HL-60 (cell line): ENCODE results near the gene TAF3.

ENCODE experiments used
- GABPA ChIP-seq: IDR thresholded peaks from 2 replicates; pipeline ENCODE4 v1.6.1; 2012; ENCODE audit warnings: low read depth
- POLR2AphosphoS5 ChIP-seq: IDR thresholded peaks from 2 replicates; pipeline ENCODE4 v1.6.1; 2012; ENCODE audit warnings: low read depth
- TF ChIP-seq, protein P1 (sequence below): IDR thresholded peaks from one replicate; pipeline ENCODE4 v1.5.1; 2011; ENCODE audit warnings: low read length, control low read depth, inconsistent platforms; ENCODE audit not compliant: insufficient read depth
- TF ChIP-seq, protein P2 (sequence below): IDR thresholded peaks from 2 replicates; pipeline ENCODE4 v1.6.1; 2012; ENCODE audit warnings: low read depth; ENCODE audit not compliant: insufficient replicate concordance

DNA sequence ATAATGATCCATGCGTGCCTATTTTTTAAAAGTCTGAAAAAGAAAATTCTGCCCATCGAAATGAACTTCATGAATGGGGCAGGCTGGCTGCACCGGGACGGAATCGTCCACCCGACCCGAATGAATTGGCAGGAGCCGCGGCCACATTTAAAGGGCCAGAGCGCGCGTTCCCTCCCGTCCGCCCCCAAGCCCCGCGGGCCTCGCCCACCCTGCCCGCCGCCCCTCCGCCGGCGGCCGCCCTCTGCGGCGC lies 235.9 kb downstream of the TAF3 start:
- TF ChIP-seq, protein P1, sequence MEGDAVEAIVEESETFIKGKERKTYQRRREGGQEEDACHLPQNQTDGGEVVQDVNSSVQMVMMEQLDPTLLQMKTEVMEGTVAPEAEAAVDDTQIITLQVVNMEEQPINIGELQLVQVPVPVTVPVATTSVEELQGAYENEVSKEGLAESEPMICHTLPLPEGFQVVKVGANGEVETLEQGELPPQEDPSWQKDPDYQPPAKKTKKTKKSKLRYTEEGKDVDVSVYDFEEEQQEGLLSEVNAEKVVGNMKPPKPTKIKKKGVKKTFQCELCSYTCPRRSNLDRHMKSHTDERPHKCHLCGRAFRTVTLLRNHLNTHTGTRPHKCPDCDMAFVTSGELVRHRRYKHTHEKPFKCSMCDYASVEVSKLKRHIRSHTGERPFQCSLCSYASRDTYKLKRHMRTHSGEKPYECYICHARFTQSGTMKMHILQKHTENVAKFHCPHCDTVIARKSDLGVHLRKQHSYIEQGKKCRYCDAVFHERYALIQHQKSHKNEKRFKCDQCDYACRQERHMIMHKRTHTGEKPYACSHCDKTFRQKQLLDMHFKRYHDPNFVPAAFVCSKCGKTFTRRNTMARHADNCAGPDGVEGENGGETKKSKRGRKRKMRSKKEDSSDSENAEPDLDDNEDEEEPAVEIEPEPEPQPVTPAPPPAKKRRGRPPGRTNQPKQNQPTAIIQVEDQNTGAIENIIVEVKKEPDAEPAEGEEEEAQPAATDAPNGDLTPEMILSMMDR, result no peak
- TF ChIP-seq POLR2AphosphoS5 (no peak), GABPA (no peak)
- TF ChIP-seq, protein P2, sequence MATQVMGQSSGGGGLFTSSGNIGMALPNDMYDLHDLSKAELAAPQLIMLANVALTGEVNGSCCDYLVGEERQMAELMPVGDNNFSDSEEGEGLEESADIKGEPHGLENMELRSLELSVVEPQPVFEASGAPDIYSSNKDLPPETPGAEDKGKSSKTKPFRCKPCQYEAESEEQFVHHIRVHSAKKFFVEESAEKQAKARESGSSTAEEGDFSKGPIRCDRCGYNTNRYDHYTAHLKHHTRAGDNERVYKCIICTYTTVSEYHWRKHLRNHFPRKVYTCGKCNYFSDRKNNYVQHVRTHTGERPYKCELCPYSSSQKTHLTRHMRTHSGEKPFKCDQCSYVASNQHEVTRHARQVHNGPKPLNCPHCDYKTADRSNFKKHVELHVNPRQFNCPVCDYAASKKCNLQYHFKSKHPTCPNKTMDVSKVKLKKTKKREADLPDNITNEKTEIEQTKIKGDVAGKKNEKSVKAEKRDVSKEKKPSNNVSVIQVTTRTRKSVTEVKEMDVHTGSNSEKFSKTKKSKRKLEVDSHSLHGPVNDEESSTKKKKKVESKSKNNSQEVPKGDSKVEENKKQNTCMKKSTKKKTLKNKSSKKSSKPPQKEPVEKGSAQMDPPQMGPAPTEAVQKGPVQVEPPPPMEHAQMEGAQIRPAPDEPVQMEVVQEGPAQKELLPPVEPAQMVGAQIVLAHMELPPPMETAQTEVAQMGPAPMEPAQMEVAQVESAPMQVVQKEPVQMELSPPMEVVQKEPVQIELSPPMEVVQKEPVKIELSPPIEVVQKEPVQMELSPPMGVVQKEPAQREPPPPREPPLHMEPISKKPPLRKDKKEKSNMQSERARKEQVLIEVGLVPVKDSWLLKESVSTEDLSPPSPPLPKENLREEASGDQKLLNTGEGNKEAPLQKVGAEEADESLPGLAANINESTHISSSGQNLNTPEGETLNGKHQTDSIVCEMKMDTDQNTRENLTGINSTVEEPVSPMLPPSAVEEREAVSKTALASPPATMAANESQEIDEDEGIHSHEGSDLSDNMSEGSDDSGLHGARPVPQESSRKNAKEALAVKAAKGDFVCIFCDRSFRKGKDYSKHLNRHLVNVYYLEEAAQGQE, result no peak
